GM21526 (cell line): ENCODE data around the gene ZGPAT.
"Not testable (repeated sequence)": the region's sequence is repeated elsewhere in the genome, so short reads cannot be mapped to it uniquely, and the experiment has no call there.

Experiments used
- ATAC-seq: cut with Tn5 transposase; IDR thresholded peaks from one replicate; pipeline ENCODE4 v1.9.1; 2021; ENCODE audit warnings: moderate library complexity; ENCODE audit not compliant: unreplicated experiment, low FRiP score

ZGPAT gene

DNA sequence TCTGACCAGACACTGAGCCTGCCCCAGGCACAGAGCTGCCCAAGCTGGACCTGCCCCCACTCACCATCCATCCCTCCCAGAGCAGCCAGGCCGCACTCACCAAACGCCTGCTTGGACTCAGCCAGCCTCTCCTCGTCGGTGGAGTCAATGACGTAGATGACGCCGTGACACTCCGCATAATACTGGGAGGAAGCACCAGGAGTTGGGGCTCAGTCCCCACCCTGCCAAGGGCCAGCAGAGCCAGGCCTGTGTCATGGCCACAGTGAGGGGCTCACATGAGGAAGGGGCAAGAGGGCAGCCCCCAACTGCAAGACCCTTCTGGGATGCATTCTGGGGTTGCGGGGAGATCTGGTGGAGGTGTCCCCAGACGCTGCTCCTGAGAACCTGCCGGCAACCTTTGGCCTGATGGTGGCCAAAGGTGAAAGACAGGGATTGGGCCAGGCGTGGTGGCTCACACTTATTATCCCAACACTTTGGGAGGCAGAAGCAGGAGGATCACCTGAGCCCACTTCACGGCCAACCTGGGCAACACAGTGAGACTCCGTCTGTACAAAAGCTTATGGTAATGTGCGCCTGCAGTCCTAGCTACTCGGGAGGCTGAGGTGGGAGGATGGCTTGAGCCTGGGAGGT lies 5.7 kb upstream of the ZGPAT start:
- no peak for ATAC-seq

DNA sequence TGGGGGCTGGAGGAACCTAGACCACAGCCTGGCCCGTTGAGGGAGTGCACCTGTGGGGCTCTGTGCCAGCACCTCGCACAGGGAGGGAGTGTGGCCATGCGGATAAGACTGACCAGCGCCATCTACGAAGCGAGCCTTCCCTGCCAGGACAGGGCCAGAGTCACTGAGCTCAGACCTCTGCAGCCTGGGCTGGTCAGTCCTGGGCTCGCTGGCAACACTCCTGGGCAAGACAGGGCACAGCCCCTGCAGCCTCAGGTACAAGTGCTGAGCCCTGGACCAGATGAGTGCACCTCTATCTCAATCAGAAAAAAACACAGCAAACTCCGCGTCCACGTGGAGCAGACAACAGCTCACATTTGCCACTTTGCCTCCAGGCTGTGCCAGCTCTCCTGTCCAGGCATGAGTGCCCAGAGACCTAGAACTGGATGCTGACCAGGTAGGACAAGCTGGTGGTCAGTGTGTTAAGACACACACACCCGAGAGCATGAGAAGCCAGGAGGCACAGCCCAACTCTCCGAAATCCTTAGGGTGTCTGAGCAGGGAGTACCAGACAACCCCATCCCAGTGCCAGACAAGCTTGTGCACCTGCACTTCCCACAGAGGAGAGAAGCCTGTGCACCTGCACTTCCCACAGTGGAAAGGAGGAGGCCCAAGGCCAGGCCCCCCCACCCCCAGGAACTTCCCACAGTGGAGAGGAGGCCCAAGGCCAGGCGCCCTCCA lies 4.9 kb upstream of the ZGPAT start:
- ATAC-seq = no peak

DNA sequence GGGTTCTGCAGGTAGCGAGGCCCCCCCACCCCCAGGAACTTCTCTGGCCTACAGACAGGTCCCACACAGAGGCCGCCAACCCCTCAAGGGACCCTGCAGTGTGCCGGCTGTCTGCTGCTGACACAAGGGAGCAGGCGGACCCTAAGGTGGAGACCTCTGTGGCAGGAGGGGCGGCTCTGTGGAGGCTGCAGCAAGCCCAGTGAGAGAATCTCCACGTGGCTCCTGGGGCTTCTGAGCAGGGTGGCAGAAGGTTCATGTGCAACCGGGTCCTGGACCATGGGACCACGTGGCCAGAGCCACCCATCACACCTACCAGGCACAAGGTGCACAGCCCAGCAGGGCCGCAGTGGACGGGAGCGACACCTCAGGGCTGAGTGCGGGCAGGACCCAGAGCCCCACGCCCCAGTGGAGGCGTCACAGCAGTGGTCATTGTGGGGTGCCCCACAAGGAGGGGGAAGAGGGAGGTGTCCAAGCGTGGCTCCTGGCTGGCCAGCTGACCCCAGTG lies 4.3 kb upstream of the ZGPAT start:
- ATAC-seq = no peak

DNA sequence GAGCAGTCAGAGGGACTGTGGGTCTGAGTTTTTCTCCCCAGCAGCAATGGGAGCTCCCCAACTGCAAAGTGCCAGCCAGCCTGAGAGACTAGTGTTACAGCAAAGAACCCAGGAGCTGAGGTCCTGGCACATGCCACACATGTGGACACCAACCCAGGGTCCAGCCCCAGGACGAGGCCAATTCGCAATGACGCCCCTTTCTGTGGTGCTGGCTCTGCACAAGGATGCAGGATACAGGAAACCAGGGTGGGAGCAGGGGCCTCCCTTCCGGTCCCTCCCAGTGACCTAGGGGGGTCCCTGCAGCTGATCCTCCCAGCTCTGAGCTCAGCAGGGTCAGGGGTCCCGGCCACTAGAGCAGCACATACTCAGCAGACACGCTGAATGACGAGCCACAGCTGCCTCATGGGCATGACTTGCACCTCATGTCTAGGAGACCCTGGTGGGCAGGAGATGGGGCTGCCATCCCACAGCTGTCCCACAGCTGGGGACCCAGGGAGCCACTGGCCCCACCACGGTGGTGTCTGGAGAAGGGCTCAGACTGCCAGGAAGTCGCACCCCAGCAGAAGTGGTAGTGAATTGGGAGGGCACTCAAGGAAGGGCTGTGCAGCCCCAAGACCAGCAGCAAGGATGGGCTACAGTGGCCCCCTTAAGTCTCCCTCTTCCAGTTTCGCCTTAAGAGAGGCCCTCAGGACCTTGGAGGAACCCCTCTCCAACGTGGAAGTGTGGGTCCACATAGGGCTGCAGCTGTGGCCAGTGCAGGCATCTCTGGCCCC lies 3.7 kb upstream of the ZGPAT start:
- no peak for ATAC-seq

DNA sequence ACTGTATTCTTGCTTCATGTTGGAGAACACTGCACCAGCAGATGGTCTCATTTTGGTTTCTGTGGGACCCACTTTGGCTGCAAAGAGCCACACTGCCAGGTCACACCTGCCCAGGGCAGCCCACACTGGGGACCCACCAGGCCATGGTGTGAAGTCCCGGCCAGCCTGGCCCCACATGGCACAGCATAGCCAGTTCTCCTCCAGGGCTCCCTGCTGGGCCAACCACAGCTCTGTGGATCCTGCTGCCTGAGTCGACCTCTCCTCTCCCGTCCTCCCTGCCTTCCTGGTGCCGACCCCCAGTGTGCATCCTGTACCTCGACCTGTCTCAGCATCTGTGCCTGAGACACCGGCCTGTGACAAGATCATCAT lies 3.1 kb upstream of the ZGPAT start:
- ATAC-seq = no peak

DNA sequence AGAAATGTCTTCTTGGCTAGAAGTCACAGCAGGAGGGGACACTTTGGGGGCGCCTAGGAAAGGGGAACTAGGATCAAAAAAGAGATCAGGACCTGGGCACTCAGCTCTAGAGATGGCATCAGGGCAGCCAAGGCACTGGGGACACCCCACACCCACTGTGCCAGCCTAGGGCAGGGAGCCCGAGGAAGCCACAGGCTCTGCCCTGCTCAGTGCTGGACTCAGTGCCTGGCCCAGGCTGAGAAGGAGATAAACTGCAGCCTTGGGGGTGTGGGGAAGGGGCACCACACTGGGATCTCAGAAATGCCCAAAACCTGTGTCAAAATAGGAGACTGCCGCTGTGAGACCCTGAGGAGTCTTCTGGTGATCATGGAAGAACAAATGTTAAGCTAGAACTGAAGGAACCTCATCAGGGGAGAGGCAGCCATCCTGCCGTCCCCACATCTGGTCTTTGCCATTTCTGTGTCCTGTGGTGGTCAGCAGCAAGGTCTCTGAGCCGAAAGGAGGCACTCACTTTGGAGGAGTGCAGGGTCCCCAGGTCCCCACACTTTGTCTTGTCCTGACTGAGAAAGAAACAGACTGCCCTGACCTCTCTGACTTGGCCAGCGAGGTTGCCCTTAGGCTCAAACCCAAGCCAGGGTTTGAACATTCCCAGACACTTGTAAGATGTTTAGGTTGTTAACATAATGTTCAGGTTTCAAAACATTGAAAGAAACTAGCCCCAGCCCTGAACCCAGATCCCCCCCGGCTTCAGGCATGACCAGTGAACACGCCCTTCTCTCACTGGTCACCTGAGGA lies 2.4 kb upstream of the ZGPAT start:
- ATAC-seq = no peak

DNA sequence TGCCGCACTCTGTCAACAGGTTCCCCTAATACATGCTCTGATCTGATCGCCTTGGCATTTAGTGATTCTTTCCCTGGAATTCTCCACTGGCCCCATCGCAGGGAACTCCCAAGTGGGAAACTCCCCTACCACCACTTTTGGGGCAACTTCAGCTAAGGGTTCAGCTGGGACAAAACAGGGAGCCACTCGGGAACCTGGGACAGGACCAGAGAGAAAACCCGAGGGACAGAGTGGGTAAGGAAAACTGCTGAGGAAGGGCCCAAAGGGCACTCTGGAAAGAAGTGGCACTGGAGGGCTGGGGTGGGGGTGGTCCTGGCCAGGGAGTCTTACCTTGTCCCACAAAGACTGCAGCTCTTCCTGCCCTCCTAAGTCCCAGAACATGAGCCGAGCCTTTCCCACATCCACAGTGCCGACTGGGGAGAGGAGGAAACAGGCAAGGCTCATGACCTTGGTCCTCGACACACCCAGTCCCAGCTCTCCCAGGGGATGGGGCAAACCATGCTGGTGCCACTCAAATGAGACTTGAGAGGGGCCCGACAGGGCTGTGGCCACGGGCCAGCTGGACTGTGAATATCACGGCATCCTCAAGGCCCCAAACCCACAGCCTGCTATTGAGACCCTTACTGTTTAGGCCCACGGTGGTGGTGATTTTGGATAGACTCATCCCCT lies 1.7 kb upstream of the ZGPAT start:
- no peak for ATAC-seq

DNA sequence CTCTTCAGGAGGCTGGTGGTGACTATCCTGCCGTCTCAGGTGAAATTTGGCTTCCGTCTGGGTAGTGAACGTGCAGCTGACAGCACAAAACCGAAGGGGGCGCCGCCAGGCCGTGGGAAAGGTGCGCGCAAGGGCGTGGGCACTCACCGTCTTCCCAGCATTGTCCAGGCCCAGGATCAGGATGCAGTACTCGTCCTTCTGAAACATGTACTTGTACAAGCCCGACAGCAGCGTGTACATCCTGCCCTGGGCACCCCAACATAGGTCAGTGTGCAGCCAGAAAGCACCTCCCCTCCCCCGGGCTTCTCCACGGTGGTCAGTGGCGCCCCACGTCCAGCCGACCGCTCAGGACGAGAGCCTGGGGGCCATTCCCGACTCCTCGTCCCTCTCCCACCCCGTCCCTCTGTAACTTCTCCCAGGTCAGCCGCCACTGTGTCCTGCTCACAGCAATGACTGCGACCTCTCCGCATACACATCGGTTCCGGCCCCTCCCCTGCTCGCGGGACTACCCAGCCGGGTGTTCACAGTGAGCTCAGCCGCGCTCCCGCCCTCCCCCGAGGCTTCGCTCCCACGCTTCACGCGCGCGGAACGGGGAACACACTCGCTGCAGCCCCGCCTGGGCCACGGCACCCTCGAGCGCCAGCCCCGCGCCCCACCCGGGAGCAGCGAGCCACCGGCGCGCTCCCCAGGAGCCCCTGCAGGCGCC lies 834 bp upstream of the ZGPAT start:
- peak; percentile 22 for ATAC-seq

DNA sequence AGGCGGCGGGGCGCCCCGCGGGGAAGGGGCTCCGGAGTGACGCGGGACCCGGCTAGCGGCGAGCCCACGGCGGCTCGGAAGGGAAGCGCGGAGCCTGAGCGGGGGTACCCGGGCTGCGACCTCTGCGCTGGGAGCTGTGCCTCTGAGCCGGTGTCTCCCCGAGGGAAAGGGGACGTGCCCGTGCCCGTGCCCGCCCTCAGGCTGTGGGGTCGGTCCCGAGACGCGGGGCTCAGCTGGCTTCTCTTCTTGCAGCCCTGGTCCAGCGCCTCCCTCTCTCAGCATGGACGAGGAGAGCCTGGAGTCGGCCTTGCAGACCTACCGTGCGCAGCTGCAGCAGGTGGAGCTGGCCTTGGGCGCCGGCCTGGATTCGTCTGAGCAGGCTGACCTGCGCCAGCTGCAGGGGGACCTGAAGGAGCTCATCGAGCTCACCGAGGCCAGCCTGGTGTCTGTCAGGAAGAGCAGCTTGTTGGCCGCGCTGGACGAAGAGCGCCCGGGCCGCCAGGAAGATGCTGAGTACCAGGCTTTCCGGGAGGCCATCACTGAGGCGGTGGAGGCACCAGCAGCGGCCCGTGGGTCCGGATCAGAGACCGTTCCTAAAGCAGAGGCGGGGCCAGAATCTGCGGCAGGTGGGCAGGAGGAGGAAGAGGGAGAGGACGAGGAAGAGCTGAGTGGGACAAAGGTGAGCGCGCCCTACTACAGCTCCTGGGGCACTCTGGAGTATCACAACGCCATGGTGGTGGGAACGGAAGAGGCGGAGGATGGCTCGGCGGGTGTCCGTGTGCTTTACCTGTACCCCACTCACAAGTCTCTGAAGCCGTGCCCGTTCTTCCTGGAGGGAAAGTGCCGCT lies 686 bp downstream of the ZGPAT start:
- peak; percentile 9 for ATAC-seq

DNA sequence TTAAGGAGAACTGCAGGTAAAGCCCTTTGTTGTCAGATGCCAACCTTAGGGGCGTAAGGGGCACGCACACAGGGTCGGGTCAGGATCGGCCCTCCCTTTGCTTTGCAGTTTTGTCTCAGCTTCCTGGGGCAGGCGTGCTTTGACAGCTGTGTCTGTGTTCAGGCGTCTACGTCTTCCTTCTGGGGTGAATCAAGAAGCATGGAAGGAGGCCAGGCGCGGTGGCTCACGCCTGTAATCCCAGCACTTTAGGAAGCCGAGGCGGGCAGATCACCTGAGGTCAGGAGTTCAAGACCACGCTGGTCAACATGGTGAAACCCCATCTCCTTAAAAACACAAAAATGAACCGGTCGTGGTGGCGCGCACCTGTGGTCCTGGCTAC lies 1.3 kb downstream of the ZGPAT start:
- no peak for ATAC-seq

DNA sequence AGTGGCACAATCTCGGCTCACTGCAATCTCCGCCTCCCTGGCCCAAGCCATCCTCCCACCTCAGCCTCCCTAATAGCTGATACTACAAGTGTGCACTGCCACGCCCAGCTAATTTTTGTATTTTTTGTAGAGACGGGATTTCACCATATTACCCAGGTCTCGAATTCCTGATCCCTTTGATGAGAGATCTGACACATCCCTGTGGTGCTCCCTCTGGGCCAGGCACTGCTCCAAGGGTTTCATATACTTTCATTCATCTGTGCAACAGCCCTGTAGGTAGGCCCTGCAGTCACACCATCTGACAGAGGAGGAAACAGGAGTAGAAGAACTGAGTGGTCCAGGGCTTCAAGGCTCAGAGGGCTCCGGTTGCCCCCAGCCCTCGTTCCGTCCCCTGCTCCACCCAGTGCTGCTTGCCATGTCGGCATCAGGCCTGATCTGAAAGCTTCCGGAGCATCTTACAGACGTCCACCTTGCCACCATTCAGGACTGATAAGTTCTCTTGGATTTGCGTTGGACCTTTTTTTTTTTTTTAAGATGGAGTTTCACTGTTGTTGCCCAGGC lies 3.3 kb downstream of the ZGPAT start:
- no peak for ATAC-seq

DNA sequence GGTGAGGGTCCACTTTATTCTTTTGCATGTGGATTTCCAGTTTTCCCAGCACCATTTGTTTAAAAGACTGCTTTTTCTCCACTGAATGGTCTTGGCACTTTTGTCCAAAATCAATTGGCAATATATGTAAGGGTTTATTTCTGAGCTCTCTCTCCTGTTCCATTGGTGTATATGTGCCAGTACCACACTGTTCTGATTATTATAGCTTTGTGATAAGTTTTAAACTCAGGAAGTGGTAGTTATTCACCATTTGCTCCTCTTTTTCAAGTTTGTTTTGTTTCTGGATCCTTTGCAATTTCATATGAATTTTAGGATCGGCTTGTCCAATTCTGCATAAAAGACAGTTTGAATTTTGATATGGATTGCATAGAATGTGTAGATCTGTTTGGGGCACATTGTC lies 4.4 kb downstream of the ZGPAT start:
- no peak for ATAC-seq

DNA sequence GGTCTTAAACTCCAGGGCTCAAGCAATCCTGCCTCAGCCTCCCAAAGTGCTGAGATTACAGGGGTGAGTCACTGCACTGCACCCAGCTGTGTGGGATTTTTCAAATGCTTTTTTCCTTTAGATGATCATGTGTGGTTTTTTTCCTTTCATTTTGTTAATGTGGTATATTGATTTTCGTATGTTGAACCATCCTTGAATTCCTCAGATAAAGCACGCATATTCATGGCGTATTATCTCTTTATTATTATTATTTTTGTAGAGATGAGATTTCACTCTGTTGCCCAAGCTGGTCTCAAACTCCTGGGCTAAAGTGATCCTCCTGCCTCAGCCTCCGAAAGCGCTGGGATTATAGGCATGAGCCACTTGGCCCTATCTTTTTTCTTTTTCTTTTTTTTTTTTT lies 7.0 kb downstream of the ZGPAT start:
- no peak for ATAC-seq

DNA sequence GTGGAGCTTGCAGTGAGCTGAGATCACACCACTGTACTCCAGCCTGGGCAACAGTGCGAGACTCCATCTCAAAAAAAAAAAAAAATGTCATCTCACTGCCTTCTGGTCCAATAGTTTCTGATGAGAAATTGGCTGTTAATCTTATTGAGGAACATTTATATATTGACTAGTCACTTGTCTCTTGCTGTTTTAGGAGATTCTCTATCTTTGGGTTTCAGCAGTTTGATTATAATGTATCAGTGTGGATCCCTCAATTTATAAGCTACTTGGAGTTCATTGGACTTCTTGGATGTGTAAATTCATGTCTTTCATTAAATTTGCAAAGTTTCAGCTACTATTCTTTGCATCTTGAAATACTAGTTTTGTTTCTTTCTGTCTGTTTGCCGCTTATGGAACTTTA lies 11.2 kb downstream of the ZGPAT start:
- no peak for ATAC-seq

DNA sequence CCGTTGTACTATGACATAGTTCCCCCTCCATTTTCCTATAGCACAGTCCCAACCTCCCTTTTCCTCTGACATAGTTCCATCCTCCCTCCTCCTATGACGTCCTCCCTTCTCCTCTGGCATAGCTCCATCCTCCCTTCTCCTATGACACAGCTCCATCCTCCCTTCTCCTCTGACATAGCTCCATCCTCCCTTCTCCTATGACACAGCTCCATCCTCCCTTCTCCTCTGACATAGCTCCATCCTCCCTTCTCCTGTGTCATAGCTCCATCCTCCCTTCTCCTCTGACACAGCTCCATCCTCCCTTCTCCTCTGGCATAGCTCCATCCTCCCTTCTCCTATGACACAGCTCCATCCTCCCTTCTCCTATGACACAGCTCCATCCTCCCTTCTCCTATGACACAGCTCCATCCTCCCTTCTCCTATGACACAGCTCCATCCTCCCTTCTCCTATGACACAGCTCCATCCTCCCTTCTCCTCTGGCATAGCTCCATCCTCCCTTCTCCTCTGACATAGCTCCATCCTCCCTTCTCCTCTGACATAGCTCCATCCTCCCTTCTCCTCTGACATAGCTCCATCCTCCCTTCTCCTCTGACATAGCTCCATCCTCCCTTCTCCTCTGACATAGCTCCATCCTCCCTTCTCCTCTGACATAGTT lies 15.3 kb downstream of the ZGPAT start:
- ATAC-seq = not testable (repeated sequence)

DNA sequence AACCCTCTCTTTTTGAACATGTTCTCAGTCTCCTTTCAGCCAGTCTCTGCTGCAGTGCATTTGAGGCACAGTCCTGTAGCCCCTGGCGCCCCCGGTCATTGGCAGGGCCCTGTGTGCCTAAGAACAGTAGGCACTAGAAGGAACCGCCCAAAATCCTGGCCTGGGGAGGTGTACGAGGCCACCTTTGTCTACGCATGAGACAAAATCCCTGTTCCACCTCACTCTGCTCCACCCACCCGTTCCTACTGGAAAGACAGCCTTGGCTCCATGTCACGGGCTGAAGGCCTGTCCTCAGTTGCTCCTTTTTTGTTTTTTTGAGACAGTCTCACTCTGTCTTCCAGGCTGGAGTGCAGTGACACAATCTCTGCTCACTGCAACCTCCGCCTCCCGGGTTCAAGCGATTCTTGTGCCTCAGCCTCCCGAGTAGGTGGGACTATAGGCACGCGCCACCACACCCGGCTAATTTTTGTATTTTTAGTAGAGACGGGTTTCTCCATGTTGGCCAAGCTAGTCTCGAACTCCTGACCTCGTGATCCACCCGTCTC lies 22.4 kb downstream of the ZGPAT start:
- ATAC-seq = not testable (repeated sequence)

DNA sequence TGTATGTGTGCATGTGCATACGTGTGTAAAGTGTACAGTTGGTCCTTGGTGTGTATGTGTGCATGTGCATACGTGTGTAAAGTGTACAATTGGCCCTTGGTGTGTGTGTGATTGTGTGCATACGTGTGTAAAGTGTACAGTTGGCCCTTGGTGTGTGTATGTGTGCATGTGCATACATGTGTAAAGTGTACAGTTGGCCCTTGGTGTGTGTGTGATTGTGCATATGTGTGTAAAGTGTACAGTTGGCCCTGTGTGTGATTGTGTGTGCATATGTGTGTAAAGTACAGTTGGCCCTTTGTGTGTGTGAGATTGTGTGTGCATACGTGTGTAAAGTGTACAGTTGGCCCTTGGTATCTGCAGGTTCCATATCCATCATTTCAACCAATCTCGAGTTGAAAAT lies 23.6 kb downstream of the ZGPAT start:
- no peak for ATAC-seq
